HG02973 (cell line): ENCODE data around the gene PDE6G.

Source experiments
- ATAC-seq: cut with Tn5 transposase; IDR thresholded peaks from one replicate; pipeline ENCODE4 v1.9.1; 2021; ENCODE audit warnings: moderate library complexity; ENCODE audit not compliant: unreplicated experiment

Gene PDE6G

DNA sequence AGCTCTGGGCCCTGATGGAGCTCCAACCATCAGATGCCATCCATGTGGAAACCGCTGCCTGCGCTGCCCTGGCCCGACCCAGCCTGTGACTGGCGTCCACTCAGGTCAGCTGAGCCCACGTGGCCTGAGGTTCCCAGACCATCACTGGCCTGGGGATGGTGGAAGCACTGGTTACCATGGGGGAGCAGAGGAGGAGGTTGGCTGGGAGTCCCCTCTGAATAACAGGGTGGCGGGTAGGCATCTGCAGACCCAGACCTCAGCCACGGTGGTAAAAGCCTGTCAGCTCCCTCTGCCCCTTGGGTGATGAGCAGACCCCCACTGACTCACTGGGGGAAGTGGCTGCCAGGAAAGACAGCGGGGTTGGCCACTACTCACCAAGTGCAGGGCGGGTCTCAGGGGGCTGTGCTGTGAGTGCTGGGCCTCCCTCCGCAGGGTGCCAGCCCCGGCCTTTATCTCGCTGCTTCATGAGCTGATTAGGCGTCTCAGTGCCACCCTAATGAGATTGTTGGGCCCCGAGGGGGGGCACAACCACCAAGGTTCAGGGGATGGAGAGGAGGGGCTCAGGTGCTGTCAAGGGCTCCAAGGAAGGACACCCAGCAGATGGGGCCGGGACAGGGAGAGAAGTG lies at the start of gene PDE6G:
PDE6G (minus strand) TSS at position 425 of the 626 bp plus-strand sequence. CDS start 3,237 bp downstream, outside the sequence.
- no peak for ATAC-seq

DNA sequence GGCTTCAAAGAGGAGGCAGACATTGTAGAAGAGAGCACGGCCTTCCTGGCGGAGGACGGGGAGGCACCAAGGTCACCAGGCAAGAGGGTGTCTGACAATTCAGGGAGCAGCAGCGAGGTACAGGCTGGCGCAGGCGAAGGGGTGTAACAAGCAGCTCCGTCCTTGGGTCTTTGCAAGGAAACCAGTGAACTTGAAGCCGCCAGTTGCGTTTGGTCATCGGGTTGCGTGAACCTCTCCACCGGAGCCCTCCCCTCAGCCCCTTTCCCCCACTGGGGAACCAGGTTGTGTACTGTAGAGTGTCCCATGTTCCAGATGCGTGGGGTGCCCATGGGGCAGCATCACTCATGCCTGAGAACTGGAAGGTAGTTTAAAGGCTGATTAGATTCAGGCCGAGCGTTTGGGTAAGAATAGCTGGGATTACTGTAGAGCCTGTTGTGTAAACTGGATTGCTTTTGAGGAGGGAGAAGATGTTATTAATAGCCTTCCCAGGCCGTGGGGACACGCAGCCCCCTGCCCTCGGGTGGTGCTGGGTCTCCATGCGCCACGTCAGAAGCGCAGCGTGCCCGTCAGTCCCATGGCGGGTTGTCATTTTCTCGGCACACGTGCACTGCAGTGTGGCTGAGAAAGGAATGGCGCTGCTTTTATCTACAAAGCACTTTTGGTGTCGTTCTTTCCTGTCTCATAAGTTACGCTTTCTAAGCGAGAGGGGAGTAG lies 49.3 kb upstream of the PDE6G start:
- no peak for ATAC-seq

DNA sequence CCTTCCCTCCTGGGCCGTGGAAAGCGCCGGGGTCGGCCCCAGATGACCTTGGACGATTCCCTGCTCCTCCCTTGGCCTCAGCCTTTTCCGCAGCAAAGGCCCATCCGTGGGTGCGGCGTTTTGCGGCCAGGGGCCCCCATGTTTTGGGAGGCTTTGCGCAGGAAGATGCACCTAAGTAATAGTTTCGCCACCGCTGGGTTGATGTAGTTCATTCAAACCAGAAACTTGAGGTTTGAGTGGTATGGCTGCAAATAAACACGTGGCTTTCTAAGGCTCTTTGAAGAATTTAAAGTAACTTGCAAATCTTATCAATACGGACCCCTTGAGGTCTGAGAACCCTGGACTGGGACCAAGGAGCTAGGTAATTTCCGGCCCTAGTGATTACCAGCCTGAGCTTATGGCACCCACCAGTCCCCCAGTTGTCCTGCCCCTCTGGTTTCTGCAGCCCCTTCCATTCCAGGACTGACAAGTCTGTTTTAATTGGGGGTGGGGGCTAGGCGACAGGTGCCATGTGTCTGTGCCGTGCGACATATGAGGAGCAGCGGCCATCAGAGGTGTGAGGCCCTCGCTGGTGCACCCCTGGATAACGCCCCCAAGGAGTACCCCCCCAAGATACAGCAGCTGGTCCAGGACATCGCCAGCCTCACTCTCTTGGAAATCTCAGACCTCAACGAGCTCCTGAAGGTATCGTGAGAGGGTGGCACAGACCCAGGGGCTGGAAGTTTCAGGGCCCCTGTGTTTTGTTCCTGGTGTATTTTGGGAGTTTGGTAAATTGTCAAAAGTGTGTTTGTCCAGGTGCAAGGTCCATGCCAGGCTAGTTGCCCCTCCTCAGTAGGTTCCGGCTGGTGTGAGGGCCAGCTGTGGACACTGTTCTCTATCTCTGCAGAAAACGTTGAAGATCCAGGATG lies 47.7 kb upstream of the PDE6G start:
- peak; percentile 5 for ATAC-seq

DNA sequence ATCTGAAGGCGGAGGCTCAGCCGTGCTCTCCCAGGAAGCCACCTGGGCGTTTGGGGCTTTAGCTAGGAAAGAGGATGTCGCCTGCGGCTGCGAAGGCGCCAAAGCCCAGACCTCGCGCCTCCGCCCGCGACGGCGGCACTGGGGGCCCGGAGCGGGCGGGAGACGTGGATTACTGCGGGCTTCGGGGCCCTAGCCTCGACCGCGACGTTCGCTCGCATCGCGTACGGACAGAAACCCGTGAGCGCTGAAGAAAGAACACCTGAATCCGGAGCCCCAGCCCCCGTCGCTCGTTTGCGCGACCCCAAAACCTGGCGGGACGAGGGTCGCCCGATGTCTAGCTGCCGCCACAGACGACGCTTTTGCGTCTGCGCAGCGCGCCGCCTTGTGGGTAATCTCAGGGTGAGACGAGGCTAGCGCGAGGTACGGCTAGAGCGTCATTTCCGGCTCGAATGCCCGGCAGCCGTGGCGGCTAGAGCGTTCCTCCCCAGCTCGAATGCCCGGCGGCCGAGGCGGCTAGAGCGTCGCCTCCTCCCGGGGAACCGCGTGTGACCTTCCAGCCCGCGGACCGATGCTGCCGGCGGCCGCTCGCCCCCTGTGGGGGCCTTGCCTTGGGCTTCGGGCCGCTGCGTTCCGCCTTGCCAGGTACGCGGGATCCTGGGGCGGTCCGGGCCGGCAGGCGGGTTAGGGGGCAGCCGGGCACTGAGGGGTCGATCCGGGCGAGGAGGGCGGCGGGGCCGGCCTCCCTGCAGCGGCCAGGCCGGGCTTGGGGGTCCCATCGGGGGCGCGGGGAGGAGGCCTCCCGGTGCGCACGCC lies 46.8 kb upstream of the PDE6G start, which contains the start of gene MRPL12:
MRPL12 (plus strand) TSS at position 434 of the 813 bp plus-strand sequence; CDS start at position 569, 135 bp downstream.
- peak; percentile 66 for ATAC-seq

DNA sequence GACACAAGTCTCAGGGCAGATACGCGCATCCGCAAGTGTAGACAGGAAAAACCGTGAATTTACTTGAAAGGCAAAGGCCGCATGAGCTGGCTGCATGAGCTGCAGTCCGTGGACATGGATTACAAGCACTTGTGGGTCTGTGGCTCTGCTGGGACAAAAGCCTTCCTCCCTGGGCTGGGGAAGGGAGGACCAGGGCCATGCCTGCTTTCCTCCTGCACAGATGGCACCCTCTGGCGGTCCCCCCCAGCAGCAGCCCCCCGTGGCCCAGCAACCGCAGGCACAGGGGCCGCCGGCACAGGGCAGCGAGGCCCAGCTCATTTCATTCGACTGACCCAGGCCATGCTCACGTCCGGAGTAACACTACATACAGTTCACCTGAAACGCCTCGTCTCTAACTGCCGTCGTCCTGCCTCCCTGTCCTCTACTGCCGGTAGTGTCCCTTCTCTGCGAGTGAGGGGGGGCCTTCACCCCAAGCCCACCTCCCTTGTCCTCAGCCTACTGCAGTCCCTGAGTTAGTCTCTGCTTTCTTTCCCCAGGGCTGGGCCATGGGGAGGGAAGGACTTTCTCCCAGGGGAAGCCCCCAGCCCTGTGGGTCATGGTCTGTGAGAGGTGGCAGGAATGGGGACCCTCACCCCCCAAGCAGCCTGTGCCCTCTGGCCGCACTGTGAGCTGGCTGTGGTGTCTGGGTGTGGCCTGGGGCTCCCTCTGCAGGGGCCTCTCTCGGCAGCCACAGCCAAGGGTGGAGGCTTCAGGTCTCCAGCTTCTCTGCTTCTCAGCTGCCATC lies 45.1 kb upstream of the PDE6G start:
- no peak for ATAC-seq

DNA sequence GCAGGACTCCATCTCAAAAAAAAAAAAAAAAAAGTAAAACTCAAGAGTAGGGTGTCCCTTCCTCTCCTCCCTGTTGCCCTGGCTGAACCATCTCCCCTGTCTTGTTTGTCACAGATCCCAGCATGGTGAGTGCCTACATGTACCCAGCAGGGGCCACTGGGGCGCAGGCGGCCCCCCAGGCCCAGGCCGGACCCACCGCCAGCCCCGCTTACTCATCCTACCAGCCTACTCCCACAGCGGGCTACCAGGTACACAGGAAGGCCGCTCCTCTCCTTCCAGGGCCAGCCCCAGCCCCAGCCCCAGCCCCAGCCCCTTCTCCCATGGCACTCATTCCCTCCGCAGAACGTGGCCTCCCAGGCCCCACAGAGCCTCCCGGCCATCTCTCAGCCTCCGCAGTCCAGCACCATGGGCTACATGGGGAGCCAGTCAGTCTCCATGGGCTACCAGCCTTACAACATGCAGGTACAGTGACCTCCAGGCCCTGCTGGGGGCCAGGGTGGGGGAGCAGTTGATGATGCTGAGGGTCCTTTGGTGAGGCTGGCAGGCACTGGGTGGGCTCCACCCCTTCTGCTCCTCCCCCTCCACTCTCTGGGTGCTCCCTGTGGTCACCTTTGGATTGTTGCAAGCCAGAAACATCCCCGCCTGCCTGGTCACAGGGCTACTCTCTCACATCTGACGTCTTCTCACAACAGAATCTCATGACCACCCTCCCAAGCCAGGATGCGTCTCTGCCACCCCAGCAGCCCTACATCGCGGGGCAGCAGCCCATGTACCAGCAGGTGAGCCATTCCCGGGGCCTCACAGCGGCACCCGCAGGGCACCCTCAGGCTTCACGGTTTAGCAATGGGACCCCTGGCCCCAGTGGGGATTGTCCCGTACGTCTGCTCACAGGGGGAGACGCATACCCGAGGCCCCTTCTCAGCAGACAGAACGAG lies 44.3 kb upstream of the PDE6G start:
- ATAC-seq, result no peak

DNA sequence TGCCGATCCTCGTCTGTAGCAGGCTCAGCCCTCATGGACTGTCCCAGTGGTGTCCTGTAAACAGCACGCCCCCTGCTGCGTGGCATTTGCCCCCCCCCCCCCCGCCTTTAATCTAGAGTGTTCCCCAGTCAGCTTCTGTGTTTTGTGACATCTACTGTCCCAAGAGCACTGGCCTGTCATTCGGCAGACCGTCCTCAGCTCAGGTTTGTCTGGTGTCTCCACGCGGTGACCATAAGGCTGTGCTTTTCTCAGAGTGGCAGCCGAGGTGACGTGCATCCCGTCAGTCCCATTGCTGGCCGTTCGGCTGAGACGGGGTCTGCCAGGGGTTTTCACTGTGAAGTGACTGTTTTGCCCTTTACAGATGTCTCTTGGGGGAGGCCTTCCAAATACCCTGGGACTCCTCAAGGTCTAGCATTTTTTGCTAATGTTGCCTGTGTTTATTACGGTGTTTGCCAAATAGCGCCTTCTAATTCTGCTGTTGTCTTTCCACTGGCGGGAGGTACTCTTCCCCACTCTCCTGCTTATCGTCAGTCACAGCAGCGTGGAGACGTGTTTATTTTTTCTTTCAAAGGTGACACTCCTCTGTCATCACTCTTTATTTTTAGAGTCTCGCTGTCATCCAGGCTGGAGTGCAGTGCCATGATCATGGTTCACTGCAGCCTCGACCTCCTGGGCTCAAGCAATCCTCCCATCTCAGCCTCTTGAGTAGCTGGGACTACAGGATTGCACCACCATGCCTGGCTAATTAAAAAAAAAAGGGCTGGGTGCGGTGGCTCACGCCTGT lies 41.1 kb upstream of the PDE6G start:
- ATAC-seq, result no peak

DNA sequence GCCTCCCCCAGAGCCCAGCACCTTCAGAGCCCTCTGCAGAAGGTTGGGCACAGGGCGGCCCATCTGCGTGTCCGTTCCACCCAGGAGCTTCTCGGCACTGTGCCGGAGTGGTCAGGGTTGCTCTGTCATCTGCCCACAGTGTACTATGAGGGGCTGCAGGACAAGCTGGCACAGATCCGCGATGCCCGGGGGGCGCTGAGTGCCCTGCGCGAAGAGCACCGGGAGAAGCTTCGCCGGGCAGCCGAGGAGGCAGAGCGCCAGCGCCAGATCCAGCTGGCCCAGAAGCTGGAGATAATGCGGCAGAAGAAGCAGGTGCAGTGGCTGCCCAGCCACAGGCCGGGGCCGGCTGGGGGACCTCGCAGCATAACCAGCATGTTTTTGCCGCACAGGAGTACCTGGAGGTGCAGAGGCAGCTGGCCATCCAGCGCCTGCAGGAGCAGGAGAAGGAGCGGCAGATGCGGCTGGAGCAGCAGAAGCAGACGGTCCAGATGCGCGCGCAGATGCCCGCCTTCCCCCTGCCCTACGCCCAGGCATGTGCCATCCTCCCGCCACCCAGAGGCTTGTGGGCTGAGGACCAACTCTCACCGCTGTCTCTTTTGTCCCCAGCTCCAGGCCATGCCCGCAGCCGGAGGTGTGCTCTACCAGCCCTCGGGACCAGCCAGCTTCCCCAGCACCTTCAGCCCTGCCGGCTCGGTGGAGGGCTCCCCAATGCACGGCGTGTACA lies 40.0 kb upstream of the PDE6G start:
- no peak for ATAC-seq

DNA sequence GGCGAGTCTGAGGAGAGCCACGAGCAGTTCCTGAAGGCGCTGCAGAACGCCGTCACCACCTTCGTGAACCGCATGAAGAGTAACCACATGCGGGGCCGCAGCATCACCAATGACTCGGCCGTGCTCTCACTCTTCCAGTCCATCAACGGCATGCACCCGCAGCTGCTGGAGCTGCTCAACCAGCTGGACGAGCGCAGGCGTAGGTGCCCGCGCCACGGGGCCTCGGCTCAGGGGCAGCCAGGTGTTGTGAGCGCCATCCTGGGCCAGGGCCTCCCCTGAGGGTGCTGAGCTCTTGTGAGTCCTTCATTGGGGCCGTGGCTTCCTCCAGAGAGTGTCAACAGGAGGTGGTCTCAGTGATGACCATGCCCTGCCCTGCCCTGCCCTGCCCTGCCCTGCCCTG lies 39.5 kb upstream of the PDE6G start:
- no peak for ATAC-seq

DNA sequence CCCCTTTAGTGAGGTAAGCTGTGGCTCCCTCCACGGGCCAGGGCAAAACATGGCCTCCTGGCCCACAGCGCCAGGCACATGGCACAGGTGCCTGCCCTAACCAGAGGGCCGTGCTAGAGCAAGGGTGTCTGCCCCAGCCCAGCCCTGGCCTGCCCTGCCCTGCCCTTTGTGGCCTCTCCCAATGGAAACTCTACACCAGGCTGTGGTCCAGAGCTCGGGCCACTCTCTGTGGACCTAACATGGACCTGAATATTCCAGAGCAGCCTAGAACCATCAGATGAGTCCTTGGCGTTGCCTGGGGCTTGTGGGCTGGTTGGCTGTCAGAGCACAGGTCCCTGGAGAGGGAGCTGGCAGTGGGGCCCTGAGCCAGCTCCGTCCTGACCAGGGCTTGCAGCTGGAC lies 38.9 kb upstream of the PDE6G start:
- ATAC-seq, result no peak

DNA sequence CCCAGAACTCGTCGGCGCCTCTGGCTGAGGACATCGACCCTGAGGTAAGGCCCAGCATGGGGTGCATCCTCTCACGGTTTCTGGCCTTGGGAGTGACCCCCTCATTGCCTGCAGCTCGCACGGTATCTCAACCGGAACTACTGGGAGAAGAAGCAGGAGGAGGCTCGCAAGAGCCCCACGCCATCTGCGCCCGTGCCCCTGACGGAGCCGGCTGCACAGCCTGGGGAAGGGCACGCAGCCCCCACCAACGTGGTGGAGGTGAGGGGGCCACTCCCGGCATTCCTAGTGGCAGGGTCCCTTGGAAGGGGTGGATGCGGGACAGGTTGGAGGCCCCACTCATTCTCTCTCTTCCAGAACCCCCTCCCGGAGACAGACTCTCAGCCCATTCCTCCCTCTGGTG lies 38.5 kb upstream of the PDE6G start:
- no peak for ATAC-seq

DNA sequence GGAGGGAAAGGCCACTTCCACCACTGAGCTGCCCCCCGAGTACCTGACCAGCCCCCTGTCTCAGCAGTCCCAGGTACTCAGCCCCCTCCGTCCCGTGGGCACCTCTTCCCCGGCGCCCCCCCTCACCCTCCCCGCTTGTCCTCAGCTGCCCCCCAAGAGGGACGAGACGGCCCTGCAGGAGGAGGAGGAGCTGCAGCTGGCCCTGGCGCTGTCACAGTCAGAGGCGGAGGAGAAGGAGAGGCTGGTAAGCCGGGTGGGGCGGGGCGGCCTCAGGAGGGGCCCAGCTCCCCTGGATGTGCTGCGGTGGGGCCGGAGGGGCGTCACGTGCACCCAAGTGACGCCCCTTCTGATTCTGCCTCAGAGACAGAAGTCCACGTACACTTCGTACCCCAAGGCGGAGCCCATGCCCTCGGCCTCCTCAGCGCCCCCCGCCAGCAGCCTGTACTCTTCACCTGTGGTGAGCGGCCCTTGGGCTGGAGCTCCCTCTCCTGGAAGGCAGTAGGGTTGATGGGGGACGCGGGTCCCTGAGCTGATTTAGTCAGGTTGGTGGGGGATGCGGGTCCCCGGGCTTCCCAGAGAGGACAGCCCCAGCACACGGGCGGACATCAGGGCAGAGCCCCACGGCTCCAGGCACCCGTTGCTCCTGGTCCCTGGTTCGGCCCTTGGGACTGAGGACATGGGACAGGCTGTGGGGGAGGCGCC lies 37.3 kb upstream of the PDE6G start:
- no peak for ATAC-seq

DNA sequence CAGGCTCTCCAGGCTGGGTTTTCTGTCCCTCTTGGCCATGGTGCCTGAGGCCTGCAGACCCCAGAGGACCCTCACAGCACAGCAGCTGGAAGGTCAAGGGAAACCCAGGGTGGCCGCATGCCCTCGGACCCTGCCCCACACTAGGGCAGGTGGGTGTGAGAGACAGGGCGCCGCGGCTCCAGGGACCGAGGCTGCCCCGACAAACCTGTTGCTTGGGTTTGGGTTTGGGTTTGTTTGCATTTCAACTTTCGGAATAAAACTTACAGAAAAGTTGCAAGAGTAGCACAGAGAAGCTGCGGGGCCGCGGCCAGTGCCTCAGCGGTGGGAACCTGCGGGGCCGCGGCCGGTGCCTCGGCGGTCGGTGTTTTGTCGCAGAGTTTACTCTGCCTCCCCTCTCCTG lies 35.3 kb upstream of the PDE6G start:
- no peak for ATAC-seq

DNA sequence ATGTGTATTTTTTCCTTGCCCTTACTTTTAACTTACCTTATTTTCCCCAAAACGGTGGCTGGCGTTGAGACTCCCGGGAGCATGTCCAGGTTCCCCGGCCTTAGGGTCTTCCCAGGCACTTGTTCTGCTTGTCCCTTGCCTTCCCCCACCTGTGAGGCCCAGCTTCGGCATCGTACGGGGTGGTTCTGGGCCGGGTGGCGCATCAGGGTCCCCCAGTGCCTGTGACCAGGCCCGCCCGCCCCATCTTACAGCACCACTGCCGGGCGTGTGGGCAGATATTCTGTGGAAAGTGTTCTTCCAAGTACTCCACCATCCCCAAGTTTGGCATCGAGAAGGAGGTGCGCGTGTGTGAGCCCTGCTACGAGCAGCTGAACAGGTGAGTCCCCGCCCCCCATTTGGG lies 34.9 kb upstream of the PDE6G start:
- ATAC-seq, result no peak

DNA sequence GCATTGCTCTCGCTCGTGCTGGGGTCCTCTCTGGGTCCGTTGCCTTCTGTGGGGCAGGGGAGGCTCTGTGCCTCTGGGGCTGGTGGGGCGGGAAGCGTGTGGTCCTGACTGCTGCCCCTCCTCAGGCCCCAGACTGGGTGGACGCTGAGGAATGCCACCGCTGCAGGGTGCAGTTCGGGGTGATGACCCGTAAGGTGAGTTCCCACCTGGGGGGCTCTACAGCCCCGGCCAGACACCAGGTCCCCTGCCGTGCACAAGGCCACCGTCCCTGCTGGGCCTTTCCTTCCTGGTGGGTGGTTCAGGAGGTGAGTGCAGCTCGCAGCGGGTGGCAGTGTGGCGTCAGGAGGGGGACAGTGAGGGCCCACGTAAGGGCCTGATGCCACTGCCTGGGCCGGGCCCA lies 34.2 kb upstream of the PDE6G start:
- no peak for ATAC-seq

DNA sequence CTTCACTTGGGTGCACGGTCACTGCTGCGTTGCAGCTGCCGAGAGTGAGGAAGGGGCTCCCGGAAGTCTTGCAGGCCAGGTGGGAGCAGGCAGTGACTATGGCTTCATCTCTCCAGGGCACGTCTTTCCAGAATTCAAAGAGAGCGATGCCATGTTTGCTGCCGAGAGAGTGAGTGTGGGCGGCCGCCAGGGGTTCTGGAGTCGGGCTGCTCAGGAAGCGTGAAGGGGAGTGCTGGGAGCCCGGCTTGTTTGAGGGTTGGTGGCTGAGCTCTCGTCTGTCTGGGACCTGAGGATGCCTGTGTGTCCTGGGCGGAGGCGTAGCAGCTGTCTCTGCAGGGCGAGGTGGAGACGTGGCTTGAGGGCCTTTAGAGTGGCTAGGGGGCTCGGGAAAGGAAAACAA lies 33.7 kb upstream of the PDE6G start:
- no peak for ATAC-seq

DNA sequence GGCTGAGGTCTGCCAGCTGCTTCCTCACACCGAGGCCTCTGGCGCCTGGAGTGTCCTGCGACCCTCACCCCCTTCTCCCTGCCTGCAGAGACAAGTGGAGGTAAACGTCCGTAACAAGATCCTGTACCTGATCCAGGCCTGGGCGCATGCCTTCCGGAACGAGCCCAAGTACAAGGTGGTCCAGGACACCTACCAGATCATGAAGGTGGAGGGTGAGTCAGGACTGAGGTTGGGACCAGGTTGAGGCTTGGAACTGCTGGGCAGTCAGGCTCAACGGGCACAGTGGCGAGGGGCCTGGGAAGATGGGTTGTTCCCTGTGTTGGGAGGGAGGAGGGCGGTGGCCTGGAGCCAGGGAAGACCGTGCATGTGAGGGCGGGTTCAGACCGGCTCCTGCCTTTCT lies 32.3 kb upstream of the PDE6G start:
- no peak for ATAC-seq
